MM.1S (cell line): ENCODE data around the gene IRF3.
A peak's percentile ranks its signal among the peaks of the same experiment; 100 is the strongest.

ENCODE experiments used
- DNase-seq: peaks from one replicate; pipeline ENCODE4 v3.0.0-alpha.2; 2015
- H2AFZ ChIP-seq: fragments of 300-600 bp; sonication (generic); 2 replicates; pipeline ENCODE4 v1.6.0; 2016; ENCODE audit warnings: antibody characterized with exemption, low read length
- H3F3A ChIP-seq: fragments of 300-600 bp; sonication (generic); 2 replicates; pipeline ENCODE4 v1.6.1; 2016; ENCODE audit warnings: mild to moderate bottlenecking, antibody characterized with exemption, low read length, moderate library complexity, mixed read lengths; ENCODE audit not compliant: insufficient read depth
- H3K27ac ChIP-seq: fragments of 300-600 bp; sonication (generic); 2 replicates; pipeline ENCODE4 v1.5.1; 2016; ENCODE audit warnings: mild to moderate bottlenecking, low read length
- H3K27me3 ChIP-seq: fragments of 300-600 bp; sonication (generic); replicated peaks from 2 replicates; pipeline ENCODE4 v1.6.0; 2016; ENCODE audit warnings: low read length; ENCODE audit not compliant: insufficient read depth
- H3K36me3 ChIP-seq: fragments of 300-600 bp; sonication (generic); replicated peaks from 2 replicates; pipeline ENCODE4 v1.6.1; 2016; ENCODE audit warnings: mild to moderate bottlenecking, low read length, mixed read lengths; ENCODE audit not compliant: insufficient read depth
- H3K4me1 ChIP-seq: fragments of 300-600 bp; sonication (generic); 2 replicates; pipeline ENCODE4 v1.6.1; 2016; ENCODE audit warnings: low read length, mixed read lengths
- H3K4me2 ChIP-seq: fragments of 300-600 bp; sonication (generic); 2 replicates; pipeline ENCODE4 v1.6.0; 2016; ENCODE audit warnings: low read depth, low read length
- H3K4me3 ChIP-seq: fragments of 300-600 bp; sonication (generic); 2 replicates; pipeline ENCODE4 v1.5.1; 2016; ENCODE audit warnings: low read length, mixed read lengths
- H3K79me2 ChIP-seq: fragments of 300-600 bp; sonication (generic); 2 replicates; pipeline ENCODE4 v1.6.1; 2016; ENCODE audit warnings: mixed run types, low read length, mixed read lengths
- H3K9ac ChIP-seq: fragments of 300-600 bp; sonication (generic); 2 replicates; pipeline ENCODE4 v1.6.1; 2016; ENCODE audit warnings: low read length, mixed read lengths
- H3K9me2 ChIP-seq: fragments of 300-600 bp; sonication (generic); replicated peaks from 2 replicates; pipeline ENCODE4 v1.6.1; 2016; ENCODE audit warnings: mild to moderate bottlenecking, low read length, mixed read lengths; ENCODE audit not compliant: insufficient read depth
- H3K9me3 ChIP-seq: fragments of 300-600 bp; sonication (generic); replicated peaks from 2 replicates; pipeline ENCODE4 v1.6.1; 2016; ENCODE audit warnings: mild to moderate bottlenecking, low read length, mixed read lengths; ENCODE audit not compliant: insufficient read depth
- H4K20me1 ChIP-seq: fragments of 300-600 bp; sonication (generic); 2 replicates; pipeline ENCODE4 v1.6.1; 2016; ENCODE audit warnings: mild to moderate bottlenecking, low read length, moderate library complexity, mixed read lengths; ENCODE audit not compliant: insufficient read depth
- CTCF ChIP-seq: fragments of 300-600 bp; sonication (generic); IDR thresholded peaks from 2 replicates; pipeline ENCODE4 v1.5.1; 2016; ENCODE audit warnings: antibody characterized with exemption, low read length, mixed read lengths
- EZH2 ChIP-seq: fragments of 300-600 bp; sonication (generic); optimal IDR thresholded peaks from 2 replicates; pipeline ENCODE3; 2017; ENCODE audit warnings: low read depth, mild to moderate bottlenecking, antibody characterized with exemption, low read length, mixed read lengths
- EZH2phosphoT487 ChIP-seq: fragments of 300-600 bp; sonication (generic); IDR thresholded peaks from 2 replicates; pipeline ENCODE4 v1.6.1; 2018; ENCODE audit warnings: antibody characterized with exemption, low read length

IRF3 gene

GRCh38 chr19:49680421-49681351 is 15.0 kb upstream of the IRF3 start:
- H3K9me3 ChIP-seq = no peaks in the 10 kb centered on the region
- H3K27me3 ChIP-seq = no peaks in the 10 kb centered on the region
- H4K20me1 ChIP-seq = peaks cover 9% of the 10 kb centered on the region; the same call in 1 of the 2 replicates
- no peak overlapping the region for H2AFZ ChIP-seq
- H3K79me2 ChIP-seq = peaks cover 59% of the 10 kb centered on the region
- no peak overlapping the region for H3K27ac ChIP-seq
- H3K4me1 ChIP-seq = peaks cover 16% of the 10 kb centered on the region
- H3K4me2 ChIP-seq = peak overlapping the region; percentile 73; the same call in 1 of the 2 replicates
- H3K4me3 ChIP-seq = no peak overlapping the region; the same call in 1 of the 2 replicates
- peaks cover 39% of the 10 kb centered on the region for H3F3A ChIP-seq
- H3K9me2 ChIP-seq = no peaks in the 10 kb centered on the region
- peaks cover 6% of the 10 kb centered on the region for H3K36me3 ChIP-seq
- H3K9ac ChIP-seq = peak overlapping the region; percentile 18; the same call in 1 of the 2 replicates
- peak; percentile 88 for DNase-seq
- TF ChIP-seq CTCF (peak; percentile 97), EZH2phosphoT487 (no peak), EZH2 (no peak)

GRCh38 chr19:49679771-49680413 is 14.2 kb upstream of the IRF3 start:
- Histone ChIP-seq H4K20me1 (peaks cover 9% of the 10 kb centered on the region; the same call in 1 of the 2 replicates), H3K9me2 (no peaks in the 10 kb centered on the region), H3K27me3 (no peaks in the 10 kb centered on the region), H3F3A (peaks cover 39% of the 10 kb centered on the region), H3K9me3 (no peaks in the 10 kb centered on the region), H3K27ac (no peak overlapping the region), H2AFZ (no peak overlapping the region), H3K4me1 (peaks cover 16% of the 10 kb centered on the region), H3K4me2 (peak overlapping the region; percentile 73; the same call in 1 of the 2 replicates), H3K79me2 (peaks cover 59% of the 10 kb centered on the region), H3K36me3 (peaks cover 6% of the 10 kb centered on the region), H3K4me3 (no peak overlapping the region), H3K9ac (no peak overlapping the region; the same call in 1 of the 2 replicates)
- DNase-seq = no peak
- TF ChIP-seq EZH2 = no peak
- TF ChIP-seq EZH2phosphoT487 = no peak
- TF ChIP-seq CTCF = no peak

DNA sequence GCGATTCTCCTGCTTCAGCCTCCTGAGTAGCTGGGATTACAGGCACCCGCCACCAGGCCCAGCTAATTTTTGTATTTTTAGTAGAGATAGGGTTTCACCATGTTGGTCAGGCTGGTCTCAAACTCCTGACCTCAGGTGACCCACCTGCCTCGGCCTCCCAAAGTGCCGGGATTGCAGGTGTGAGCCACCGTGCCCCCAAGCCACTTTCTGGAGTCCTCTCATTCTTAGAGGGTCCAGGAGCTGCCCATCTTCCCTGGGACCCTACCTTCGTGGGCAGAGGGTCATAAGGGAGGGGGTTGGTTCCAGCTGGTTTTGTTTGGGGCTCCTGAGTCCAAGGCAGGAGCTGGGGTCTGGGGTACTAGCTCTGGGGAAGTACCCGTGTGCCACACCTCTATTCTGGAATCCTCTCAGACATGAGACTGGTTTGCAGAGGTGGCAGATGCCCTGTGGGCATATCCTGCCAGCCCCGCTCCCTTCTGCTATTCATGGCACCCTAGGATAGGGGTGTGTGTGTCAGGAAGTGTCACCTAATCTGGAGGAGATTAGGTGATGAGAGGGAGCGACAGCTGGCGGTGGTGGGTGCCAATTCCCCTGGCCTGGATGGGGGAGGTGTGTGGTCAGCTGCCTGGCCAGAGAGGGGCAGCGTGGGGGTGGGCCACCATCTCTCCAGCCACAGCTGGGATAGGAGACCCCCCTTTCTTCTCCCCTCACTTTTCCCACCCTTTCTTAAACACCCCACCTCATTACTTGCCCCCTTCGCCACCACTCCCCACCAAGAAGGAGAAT is 13.5 kb upstream of the IRF3 start:
- peaks cover 59% of the 10 kb centered on the region for H3K79me2 ChIP-seq
- no peak overlapping the region; the same call in 1 of the 2 replicates for H3K9ac ChIP-seq
- no peaks in the 10 kb centered on the region for H3K9me2 ChIP-seq
- peaks cover 6% of the 10 kb centered on the region; the same call in 1 of the 2 replicates for H3K36me3 ChIP-seq
- H3K27ac ChIP-seq = no peak overlapping the region; the same call in 1 of the 2 replicates
- no peak overlapping the region for H2AFZ ChIP-seq
- H3K27me3 ChIP-seq = no peaks in the 10 kb centered on the region
- H3K4me1 ChIP-seq = peaks cover 16% of the 10 kb centered on the region
- no peaks in the 10 kb centered on the region for H3K9me3 ChIP-seq
- DNase-seq = no peak
- H3K4me3 ChIP-seq = no peak overlapping the region; the same call in 1 of the 2 replicates
- H4K20me1 ChIP-seq = peaks cover 9% of the 10 kb centered on the region; the same call in 1 of the 2 replicates
- H3K4me2 ChIP-seq = peak overlapping the region; percentile 74; the same call in 1 of the 2 replicates
- peaks cover 43% of the 10 kb centered on the region for H3F3A ChIP-seq
- no peak for TF ChIP-seq CTCF
- TF ChIP-seq EZH2phosphoT487 = no peak
- TF ChIP-seq EZH2 = no peak
